Measurements from ENCODE around the gene LRRC9.

LRRC9 gene

GRCh38 chr14:60092526-60092920 lies 172.6 kb downstream of the LRRC9 start:
- peaks cover 61% of the 10 kb centered on the region for H3K79me2 ChIP-seq (ENCODE audit: control insufficient read depth, low read length)

GRCh38 chr14:60093080-60093479 lies 173.1 kb downstream of the LRRC9 start:
- Histone ChIP-seq H4K20me1 (ENCODE audit: control insufficient read depth, insufficient read depth, low read depth, low read length) (no peaks in the 10 kb centered on the region), H3K9me2 (replicated peaks; ENCODE audit: control insufficient read depth, low read length) (no peaks in the 10 kb centered on the region), H3K79me2 (ENCODE audit: control insufficient read depth, low read length) (peaks cover 67% of the 10 kb centered on the region), H3F3A (ENCODE audit: control insufficient read depth, insufficient read depth) (peaks cover 3% of the 10 kb centered on the region; the same call in 1 of the 2 replicates), H3K4me3 (ENCODE audit: low read length) (peak overlapping the region; percentile 99), H3K36me3 (ENCODE audit: control insufficient read depth, low read length) (peaks cover 36% of the 10 kb centered on the region), H3K4me1 (ENCODE audit: control insufficient read depth, low read length) (peaks cover 32% of the 10 kb centered on the region), H3K27ac (ENCODE audit: low read depth, low read length) (peak overlapping the region; percentile 86), H3K9me3 (ENCODE audit: control insufficient read depth, insufficient read depth, low read length) (no peaks in the 10 kb centered on the region), H3K27me3 (ENCODE audit: control insufficient read depth, low read length) (no peaks in the 10 kb centered on the region), H3K4me2 (ENCODE audit: low read length) (peak overlapping the region; percentile 68)
- TF ChIP-seq EZH2phosphoT487 (IDR thresholded peaks at IDR 0.05; ENCODE audit: borderline replicate concordance, low read length), result no peak
- no peak for TF ChIP-seq CTCF (IDR thresholded peaks at IDR 0.05; ENCODE audit: low read depth, low read length, poor library complexity, severe bottlenecking)

More at GRCh38 chr14:60092526-60092920, 172.6 kb downstream of the LRRC9 start:
- TF ChIP-seq CTCF (IDR thresholded peaks at IDR 0.05; ENCODE audit: low read depth, low read length, poor library complexity, severe bottlenecking) (no peak), EZH2phosphoT487 (IDR thresholded peaks at IDR 0.05; ENCODE audit: borderline replicate concordance, low read length) (no peak)
- peak overlapping the region; percentile 68 for H3K4me2 ChIP-seq (ENCODE audit: low read length)
- peaks cover 3% of the 10 kb centered on the region; the same call in 1 of the 2 replicates for H3F3A ChIP-seq (ENCODE audit: control insufficient read depth, insufficient read depth)
- peak overlapping the region; percentile 86 for H3K27ac ChIP-seq (ENCODE audit: low read depth, low read length)
- H4K20me1 ChIP-seq (ENCODE audit: control insufficient read depth, insufficient read depth, low read depth, low read length), result no peaks in the 10 kb centered on the region
- H3K27me3 ChIP-seq (ENCODE audit: control insufficient read depth, low read length), result no peaks in the 10 kb centered on the region
- peaks cover 30% of the 10 kb centered on the region for H3K36me3 ChIP-seq (ENCODE audit: control insufficient read depth, low read length)
- no peaks in the 10 kb centered on the region for H3K9me3 ChIP-seq (ENCODE audit: control insufficient read depth, insufficient read depth, low read length)
- H3K4me3 ChIP-seq (ENCODE audit: low read length), result peak overlapping the region; percentile 99
- peaks cover 32% of the 10 kb centered on the region for H3K4me1 ChIP-seq (ENCODE audit: control insufficient read depth, low read length)
- no peaks in the 10 kb centered on the region for H3K9me2 ChIP-seq (replicated peaks; ENCODE audit: control insufficient read depth, low read length)

- no peak for TF ChIP-seq CTCF (IDR thresholded peaks at IDR 0.05; ENCODE audit: low read depth, low read length, poor library complexity, severe bottlenecking)
- no peak for TF ChIP-seq EZH2phosphoT487 (IDR thresholded peaks at IDR 0.05; ENCODE audit: borderline replicate concordance, low read length)
- no peak overlapping the region for H3K27ac ChIP-seq (ENCODE audit: low read depth, low read length)
Observed at GRCh38 chr14:60093606-60094005, 173.7 kb downstream of the LRRC9 start.

More at GRCh38 chr14:60093606-60094005, 173.7 kb downstream of the LRRC9 start:
- Histone ChIP-seq H3K27me3 (ENCODE audit: control insufficient read depth, low read length) (no peaks in the 10 kb centered on the region), H3K9me2 (replicated peaks; ENCODE audit: control insufficient read depth, low read length) (no peaks in the 10 kb centered on the region), H3K4me2 (ENCODE audit: low read length) (peak overlapping the region; percentile 68), H3K9me3 (ENCODE audit: control insufficient read depth, insufficient read depth, low read length) (no peaks in the 10 kb centered on the region), H3K4me1 (ENCODE audit: control insufficient read depth, low read length) (peaks cover 32% of the 10 kb centered on the region), H3K36me3 (ENCODE audit: control insufficient read depth, low read length) (peaks cover 40% of the 10 kb centered on the region), H3K79me2 (ENCODE audit: control insufficient read depth, low read length) (peaks cover 71% of the 10 kb centered on the region), H3K4me3 (ENCODE audit: low read length) (peak overlapping the region; percentile 99), H4K20me1 (ENCODE audit: control insufficient read depth, insufficient read depth, low read depth, low read length) (no peaks in the 10 kb centered on the region), H3F3A (ENCODE audit: control insufficient read depth, insufficient read depth) (peaks cover 3% of the 10 kb centered on the region; the same call in 1 of the 2 replicates)
